HG03378 (cell line): ENCODE measurements around the gene LRAT.
"Not testable (repeated sequence)": the region's sequence is repeated elsewhere in the genome, so short reads cannot be mapped to it uniquely, and the experiment has no call there.

Experiments
- ATAC-seq: cut with Tn5 transposase; IDR thresholded peaks from one replicate; pipeline ENCODE4 v1.9.1; 2021; ENCODE audit warnings: mild to moderate bottlenecking, moderate library complexity; ENCODE audit not compliant: unreplicated experiment

The LRAT gene

DNA sequence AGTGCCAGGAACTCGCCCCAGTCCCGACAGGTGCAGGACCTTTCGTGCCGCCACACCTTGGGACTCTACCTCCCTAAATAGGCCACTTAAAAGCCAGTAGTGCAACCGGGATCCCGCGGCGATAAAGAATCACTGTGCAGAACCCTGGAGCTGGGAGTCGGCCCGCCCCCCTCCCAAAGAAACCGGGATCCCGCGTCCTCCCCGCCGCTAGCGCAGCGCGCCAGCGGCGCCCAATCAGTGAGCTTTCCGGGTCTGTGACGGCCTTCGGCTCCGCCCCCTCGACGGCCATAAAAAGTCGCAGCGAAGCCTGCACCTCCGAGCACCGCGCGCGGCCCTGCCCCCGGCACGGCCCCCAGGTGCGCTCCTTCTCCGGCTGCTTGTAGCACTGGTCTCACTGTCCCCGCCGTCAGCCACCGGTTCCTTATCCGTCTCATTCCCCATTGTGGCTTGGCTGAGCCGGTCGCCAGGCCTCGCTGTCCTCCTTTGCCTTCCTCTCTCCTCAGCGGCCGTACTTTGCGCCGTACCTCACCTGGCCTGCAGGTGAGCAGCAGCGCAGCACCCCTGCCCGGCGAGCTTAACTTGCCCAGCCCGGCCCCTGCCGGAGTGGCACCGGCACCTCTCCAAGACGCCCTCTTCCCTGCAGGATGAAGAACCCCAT, at the start of gene LRAT:
Gene LRAT (plus strand): TSS at position 318 of the 658 bp plus-strand sequence. CDS start 327 bp downstream, at position 645.
- no peak for ATAC-seq

DNA sequence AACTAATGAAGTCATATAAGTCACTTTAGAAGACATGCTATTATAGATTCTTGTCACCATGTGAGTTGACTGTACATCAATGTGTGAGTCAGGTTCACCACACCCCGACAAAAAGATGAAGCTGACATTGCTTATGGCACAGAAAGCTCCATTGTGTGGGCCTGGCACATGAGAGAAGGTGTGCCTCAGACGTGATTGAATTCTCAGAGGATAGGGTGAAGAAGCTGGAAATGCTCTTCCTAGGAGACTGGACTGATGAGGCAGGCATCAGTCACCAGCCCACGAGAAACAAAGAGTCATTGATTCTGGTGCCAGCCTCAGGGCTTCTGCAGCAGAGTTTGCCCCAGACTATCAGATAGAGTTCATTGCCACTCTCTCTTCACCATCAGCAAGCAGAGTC, 35.9 kb upstream of the LRAT start:
- ATAC-seq = no peak

DNA sequence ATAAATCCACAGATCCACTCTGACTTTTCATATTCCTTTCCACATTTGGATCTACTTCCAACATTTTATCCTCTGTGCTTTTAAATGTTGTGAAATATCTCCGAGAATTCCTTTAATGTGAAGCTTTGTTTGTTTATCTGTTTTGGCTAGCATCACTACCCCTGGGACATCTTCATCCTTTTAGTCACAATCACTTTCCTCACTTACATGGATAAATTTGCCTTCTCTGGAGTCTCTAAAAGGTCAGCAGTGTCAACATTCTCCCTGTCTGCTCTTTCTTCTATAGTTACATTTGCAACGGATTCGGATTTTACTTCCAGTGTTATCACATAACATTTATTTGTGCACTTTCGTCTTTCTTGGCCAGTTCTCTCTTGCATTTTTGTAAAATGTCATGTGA, 34.2 kb upstream of the LRAT start:
- no peak for ATAC-seq

DNA sequence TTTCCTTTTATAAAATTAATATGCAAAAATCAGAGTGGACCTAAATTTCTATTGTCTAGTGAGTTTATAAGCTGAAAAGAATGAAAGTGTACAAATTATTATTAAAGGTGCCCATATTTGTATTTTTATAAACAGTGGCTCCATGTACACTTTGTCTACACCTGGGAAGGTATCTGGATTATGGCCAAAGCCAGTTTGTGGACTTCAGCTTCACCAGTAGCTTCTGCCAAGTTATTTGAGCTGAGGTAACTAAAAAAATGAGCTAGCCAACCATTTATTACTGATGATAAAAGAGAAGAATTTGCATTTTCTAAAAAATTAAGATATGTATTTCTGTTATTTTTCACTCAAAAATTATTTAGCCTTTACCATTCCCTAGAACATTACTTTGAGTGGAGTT, 32.3 kb upstream of the LRAT start:
- ATAC-seq = no peak

DNA sequence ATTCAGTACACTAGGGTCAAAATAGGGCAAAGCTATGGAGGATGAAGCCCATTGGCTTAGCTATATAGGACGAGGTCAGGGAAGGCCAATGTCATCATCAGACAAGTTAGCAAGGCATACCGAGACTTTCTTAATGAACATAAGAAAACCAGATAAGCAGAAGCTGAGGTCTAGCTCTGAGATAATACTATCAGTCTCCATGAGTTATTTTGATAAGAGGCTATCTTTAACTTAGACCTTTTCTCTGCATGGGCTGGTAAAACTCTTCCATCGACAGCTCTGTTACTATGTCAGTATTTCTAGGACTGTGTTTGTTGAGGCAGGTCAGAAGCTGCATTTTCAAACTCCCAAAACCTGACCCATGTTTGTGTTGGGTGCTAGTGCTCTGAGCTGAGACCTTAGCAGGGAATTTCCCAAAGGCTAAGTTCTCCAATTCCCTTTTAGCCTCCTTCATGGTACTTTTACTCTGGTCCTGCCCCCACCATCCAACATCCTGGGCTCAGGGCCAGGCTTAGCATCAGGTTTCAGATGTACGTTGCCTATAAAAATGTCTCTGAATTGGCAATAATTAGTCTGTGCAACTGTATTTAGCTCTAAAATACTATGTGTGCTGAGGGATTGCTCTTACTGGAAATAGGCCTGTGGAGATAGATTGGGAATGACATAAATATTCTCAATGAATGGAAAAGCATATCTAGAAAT, 29.3 kb upstream of the LRAT start:
- no peak for ATAC-seq

DNA sequence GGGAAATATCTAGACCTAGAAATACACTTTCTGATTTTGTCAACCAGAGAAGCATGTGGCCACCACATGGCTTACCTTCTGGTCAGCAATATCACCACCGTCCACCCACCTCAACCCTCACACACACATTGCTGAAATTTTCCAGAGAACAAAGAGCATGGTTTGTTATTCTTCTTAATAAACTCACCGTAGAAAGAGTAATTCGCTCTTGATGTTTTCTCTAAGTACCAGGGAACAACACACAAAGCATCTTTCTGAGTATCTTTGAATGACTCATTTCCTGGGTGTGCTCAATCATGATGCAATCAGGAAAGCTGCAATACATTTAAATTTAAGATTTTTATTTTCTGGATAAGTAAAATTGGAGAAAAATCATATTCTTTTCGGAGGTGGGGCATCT, 24.7 kb upstream of the LRAT start:
- no peak for ATAC-seq

DNA sequence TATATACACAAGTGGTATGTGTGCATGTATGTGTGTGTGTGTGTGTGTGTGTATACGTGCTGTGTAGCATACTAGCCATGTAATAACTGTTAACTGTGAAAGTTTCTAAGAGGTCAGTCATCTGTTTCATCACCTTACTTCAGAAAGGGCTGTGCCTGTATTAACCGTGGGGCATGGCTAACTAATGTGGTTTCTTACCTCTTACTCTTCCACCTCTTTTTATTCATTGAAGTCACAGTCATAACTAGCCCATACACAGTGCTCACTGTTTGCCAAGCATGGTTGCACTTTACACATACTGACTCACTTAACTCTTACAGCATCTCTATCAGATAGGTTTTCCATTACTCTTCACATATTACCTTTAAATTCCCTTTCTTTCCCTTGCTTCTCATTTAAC, 23.7 kb upstream of the LRAT start:
- peak; percentile 92 for ATAC-seq

DNA sequence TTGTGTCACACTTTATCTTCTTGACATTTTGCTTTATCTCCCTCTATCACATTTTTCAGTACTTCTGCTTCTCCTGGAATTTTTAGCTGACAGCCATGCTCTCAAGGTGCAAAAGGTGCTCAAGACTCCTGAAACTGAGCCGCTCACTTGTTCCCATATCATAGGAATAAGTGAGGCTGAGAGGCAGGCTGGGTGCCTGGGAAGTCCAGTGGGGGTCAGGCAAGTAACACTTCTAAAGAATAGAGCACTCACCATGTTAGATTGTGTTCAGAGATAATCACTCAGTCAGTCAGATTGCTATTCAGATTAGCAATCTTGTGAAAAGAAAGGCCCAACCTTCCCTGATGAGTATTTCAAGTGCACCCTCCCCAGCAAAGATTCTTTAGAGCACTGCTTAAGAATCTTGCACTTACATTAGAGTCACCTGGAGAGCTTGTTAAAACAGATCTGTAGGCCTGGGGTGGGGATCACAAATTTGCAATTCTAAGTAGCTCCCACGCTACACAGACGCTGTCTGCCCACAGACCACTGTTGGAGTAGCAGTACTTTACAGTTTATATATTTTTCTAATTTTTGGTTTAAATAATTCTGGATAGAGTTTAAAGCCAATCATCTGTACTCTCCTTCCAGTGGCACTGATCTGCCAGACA, 23.1 kb upstream of the LRAT start:
- ATAC-seq = no peak

DNA sequence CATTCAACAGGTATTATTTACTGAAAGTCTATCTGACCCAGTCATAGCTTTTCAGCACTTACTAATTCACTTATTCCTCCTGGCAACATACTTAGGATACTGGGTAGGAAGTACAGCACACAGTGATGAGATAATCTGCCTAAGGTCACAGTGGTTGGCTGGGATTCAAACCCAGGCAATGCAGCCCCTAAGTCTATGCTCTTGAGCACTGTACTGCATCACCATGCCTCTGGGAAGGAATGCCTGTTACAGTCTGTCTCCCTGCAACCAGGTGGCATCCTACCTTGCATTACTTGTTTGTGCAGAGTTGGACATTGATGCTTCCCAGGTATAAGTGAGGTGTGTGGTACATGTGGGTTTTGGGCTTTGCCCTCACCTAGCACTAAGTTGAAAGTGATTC, 21.5 kb upstream of the LRAT start:
- ATAC-seq = no peak

DNA sequence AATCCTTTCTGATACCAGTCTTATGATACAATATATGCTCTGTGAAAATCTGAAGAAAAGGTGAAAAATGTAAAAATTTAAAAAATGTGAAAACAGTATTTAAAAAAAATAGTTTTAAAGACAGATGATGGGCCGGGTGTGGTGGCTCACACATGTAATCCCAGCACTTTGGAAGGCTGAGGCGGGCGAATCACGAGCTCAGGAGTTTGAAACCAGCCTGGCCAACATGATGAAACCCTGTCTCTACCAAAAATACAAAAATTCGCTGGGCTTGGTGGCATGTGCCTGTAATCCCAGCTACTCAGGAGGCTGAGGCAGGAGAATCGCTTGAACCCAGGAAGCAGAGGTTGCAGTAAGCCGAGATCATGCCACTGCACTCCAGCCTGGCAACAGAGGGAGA, 20.2 kb upstream of the LRAT start:
- ATAC-seq = not testable (repeated sequence)

DNA sequence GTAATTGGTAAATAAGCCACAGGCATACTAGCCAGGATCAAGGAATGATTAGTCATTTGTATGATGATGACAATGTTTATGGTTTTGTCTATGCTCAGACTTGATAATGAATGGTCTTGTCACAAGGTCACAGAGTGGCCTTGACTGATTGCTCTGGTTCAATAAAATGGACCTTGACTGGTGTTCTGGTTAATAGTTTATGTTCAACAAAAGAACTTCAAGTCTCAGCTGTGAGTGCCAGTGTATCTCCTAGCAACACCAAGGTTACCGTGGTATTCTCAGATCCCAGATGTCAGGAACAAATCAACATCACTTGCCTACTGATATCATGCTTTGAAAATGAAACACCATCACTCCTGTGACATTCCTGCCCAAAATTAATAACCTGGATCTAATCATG, 16.3 kb upstream of the LRAT start:
- ATAC-seq = no peak

DNA sequence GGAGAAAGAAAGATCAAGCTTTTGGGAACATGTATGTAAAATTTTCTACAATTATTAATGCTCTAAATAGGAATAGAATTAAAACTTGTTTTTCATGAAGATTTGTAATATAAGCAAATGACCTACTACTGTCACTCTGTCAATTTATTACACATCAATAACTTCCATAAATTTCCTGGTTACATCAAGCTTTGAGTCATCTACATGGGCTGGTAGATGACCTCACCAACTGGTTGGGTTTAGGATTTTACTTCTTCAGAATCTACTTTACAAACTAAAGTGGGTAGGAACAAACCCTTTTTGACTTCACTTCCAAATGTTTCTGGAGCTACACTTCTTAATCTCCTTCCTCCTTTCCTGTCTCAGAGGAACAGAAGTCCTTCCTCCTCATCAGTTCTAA, 12.0 kb upstream of the LRAT start:
- ATAC-seq = no peak

DNA sequence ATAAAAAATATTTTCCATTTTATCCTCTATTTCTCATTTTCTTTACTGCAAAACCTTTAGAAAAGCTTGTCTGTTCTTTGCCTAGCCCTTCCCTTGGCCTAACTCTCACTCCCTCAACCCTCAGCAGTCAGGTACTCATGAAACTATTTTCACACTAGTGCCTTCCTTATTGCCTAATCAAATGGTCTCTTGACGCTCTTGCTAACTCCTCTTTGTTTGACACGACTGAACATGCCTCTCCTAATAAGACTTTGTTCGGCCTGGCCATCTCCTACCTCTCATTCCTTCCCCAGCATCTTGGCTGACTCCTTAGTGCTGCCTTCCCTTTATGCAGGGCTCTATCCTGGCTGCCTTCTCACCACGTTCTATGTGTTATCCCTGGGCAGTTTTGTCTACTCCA, 11.1 kb upstream of the LRAT start:
- ATAC-seq = no peak

DNA sequence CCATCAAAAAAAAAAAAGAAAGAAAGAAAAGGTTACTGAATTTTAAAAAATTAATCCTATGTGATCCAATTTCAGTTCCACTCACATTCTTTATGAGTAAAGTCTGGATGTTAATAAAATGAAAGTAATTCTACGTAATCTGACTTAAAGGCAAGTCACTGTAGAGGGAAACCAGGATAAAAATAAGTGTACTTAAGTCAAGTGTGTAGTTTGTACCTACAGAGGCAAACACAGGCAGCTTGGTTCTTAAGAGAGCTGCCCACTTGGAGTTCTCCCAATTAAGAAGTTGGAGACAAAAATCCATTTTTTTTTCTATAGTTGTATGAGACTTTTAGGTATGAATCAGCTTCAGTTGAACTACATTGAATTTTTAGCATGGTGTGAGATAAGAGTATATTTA, 7.0 kb upstream of the LRAT start:
- no peak for ATAC-seq

DNA sequence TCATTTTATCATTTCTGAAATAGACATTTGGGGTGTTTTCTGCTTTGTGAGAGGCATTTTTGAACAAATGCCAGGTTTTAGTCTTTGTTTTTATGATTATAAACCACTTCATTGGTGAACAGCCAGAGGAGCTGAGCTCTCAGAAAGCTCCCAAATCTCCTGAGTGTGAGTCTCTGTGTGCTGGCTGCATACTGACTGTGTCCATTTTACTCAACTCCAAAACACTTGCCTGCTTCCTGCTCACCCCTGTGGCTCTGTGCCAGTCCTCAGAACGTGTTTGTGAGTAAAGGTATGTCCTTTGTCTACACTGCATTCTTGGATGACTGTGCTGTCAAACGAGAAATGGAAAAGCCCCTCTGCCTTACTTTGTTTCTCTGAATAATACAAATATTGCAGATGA, 5.4 kb upstream of the LRAT start:
- no peak for ATAC-seq

DNA sequence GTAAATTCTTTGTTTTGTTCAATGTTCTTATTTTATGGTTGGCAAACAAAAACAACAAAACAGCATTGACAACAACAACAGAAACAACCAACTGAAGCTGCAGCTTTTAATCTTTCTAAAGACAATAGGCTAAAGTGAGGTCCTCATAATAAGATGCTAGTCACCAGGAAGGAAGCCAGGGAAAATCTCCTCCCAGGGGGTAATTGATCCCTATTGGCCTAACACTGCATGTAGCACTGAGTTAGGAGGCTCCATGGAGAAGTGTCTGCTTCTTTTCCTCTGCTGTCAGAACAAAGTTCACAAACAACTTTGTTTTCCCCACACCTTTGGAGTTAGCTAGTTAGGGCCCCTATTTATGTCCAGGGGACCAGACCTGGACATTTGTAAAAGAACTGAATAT, 4.7 kb upstream of the LRAT start:
- ATAC-seq = no peak

DNA sequence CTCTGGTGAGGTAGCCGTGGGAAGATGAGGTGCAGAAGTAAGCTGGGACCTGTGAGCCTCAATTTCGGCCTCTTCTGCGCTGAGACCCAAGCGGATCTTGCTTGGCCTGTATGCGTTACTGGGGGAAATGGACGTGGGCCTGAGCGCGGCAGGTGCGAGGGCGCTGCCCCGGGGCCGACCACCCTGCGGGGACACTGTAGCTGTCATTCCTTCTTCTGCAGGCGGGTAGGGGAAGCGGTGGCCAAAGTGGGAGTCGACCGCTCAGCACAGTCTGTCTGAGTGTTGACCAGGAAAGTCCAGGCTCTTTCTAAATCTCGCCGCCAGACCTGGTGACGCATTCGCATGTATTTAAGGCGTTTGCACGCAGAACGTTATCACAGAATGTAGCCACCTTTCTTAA, 3.3 kb upstream of the LRAT start:
- ATAC-seq = no peak

DNA sequence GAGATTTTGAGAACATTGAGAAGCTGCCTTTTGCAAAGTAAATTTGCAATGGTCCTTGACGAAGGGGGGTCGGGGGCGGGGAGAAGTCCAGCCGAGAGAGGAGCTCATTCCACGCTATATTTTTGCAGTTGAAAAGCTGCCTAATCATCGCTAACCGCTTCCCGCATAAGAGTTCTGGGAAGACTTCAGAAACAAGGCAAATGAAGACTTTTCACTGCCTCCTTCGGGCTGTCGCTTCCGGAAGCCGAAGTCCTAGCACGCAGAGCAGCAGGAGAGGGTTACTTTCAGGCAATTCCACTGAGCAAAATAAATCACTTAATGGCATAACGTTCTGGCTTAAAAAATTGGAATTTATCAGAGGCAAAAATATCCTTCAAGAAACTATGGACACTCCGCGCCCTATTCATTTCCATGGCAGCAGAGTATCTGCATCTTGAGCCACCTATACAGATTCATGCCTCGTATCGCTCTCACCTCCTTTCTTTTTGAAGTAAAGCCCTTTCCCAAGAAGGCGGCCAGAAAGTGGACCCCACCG, 2.6 kb upstream of the LRAT start:
- ATAC-seq = no peak

DNA sequence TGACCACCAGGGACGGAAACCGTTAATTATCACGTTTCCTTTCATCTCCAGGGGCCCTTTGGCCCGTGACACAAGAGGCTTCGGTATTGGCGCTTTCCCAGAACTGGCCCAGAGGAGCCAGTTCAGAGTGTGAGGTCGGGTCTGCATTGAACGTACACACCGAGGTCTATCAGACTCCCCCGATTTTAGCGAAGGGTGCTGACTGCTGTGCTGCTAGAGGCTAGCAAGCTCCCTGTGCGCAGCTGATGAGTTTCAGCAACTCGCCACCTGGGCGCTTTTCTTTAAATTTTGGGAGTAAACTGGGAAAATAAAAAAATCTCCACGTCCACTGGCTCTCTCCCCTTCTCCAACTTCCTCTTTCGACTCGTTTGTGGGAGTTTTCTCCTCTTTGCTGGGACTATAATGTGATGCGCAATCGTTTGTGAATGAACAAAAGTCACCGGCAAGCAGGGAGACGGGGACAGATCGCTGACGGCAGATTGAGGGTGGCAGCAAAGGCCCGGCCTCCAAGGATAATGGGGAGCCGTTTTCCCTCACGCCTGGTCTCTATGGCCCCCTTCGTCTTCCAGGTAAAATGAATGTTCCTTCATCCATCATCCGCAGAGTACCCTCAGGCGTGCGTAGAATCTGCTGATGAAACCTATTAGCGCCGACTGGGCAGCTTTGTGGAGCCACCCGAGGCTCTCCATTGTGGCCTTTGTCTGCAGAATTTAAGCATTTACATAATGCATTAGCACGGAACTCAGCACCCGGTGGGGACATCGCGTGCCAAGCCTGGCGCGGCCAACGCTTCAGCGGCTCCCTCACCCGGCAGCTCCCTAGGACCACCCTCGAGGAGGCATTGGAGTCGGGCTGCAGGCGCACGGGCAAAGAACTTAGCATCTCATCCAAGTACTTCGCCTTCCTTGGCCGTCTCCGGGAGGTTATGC, 1.6 kb upstream of the LRAT start:
- ATAC-seq = no peak

DNA sequence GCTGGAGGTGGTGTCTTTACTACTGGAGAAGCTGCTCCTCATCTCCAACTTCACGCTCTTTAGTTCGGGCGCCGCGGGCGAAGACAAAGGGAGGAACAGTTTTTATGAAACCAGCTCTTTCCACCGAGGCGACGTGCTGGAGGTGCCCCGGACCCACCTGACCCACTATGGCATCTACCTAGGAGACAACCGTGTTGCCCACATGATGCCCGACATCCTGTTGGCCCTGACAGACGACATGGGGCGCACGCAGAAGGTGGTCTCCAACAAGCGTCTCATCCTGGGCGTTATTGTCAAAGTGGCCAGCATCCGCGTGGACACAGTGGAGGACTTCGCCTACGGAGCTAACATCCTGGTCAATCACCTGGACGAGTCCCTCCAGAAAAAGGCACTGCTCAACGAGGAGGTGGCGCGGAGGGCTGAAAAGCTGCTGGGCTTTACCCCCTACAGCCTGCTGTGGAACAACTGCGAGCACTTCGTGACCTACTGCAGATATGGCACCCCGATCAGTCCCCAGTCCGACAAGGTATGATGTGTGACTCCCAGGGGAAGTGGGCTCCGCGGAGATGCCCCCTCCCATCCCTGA, 634 bp downstream of the LRAT start:
- ATAC-seq = no peak

DNA sequence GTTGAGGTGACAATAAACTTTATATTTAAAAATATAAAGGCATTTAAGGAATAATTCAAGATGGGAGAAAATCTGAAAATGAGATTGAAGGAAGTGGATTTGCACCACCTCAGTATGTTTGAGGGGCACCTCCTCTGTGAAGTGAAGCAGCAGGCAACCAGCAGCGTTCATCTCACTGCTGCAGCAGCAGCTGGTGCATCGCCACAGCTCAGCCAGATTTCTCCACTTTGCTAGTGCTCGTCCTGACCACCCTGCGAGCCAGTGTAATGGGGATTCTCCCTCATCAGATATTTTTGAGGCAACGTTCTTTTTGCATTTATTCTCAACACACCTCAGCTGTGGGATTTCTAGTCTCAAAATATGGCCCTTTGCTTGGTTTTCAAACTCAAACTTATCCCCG, 13.9 kb downstream of the LRAT start:
- ATAC-seq = no peak
